HEK293T (cell line): ENCODE results near the gene NBEA.

Source experiments
- CTCF ChIA-PET: fragments of 350-600 bp; formaldehyde crosslinking; extraction: SDS; loops from one replicate; lab custom pipeline; 2021; ENCODE audit warnings: antibody characterized with exemption, inconsistent platforms; lab: Yijun Ruan, JAX
- POLR2A ChIA-PET: fragments of 350-600 bp; formaldehyde crosslinking; extraction: SDS; loops from one replicate; lab custom pipeline; 2020; ENCODE audit warnings: antibody characterized with exemption, inconsistent platforms; lab: Yijun Ruan, JAX
- DNase-seq: peaks from one replicate; pipeline ENCODE4 v3.0.0; 2012; ENCODE audit warnings: mixed read lengths; ENCODE audit errors: extremely low spot score
- ARNT ChIP-seq: fragments of 450-650 bp; IDR thresholded peaks from 2 replicates; pipeline ENCODE4 v1.6.1; 2017; ENCODE audit warnings: mild to moderate bottlenecking
- BHLHE40 ChIP-seq: fragments of 450-650 bp; IDR thresholded peaks from 2 replicates; pipeline ENCODE4 v1.6.1; 2016; ENCODE audit warnings: mild to moderate bottlenecking, moderate library complexity, borderline replicate concordance
- CTBP1 ChIP-seq: fragments of 450-650 bp; IDR thresholded peaks from 2 replicates; pipeline ENCODE4 v1.6.1; 2016; ENCODE audit warnings: borderline replicate concordance
- ELF4 ChIP-seq: fragments of 450-650 bp; IDR thresholded peaks from 2 replicates; pipeline ENCODE4 v1.6.1; 2017; ENCODE audit warnings: antibody characterized with exemption
- FOXA1 ChIP-seq: fragments of 450-650 bp; IDR thresholded peaks from 2 replicates; pipeline ENCODE4 v1.6.1; 2016; ENCODE audit warnings: mild to moderate bottlenecking
- FOXK2 ChIP-seq: fragments of 450-650 bp; IDR thresholded peaks from 2 replicates; pipeline ENCODE4 v1.6.1; 2016; ENCODE audit warnings: mild to moderate bottlenecking
- FOXM1 ChIP-seq: fragments of 450-650 bp; IDR thresholded peaks from 2 replicates; pipeline ENCODE4 v1.6.1; 2017; ENCODE audit warnings: mild to moderate bottlenecking, borderline replicate concordance
- HDGF ChIP-seq: fragments of 450-650 bp; IDR thresholded peaks from 2 replicates; pipeline ENCODE4 v1.6.1; 2017; ENCODE audit warnings: antibody characterized with exemption, borderline replicate concordance
- L3MBTL2 ChIP-seq: fragments of 450-650 bp; conservative IDR thresholded peaks from 2 replicates; pipeline ENCODE4 v1.6.1; 2016; ENCODE audit warnings: mild to moderate bottlenecking
- LEF1 ChIP-seq: fragments of 450-650 bp; IDR thresholded peaks from 2 replicates; pipeline ENCODE4 v1.6.1; 2017; ENCODE audit warnings: mild to moderate bottlenecking, borderline replicate concordance
- NFRKB ChIP-seq: fragments of 450-650 bp; IDR thresholded peaks from 2 replicates; pipeline ENCODE4 v1.6.1; 2016; ENCODE audit warnings: mild to moderate bottlenecking, moderate library complexity
- SP1 ChIP-seq: fragments of 450-650 bp; IDR thresholded peaks from 2 replicates; pipeline ENCODE4 v1.6.1; 2017
- SUZ12 ChIP-seq: fragments of 450-650 bp; IDR thresholded peaks from 2 replicates; pipeline ENCODE4 v1.6.1; 2016; ENCODE audit warnings: mild to moderate bottlenecking
- TARDBP ChIP-seq: fragments of 450-650 bp; IDR thresholded peaks from 2 replicates; pipeline ENCODE4 v1.6.1; 2016
- ZNF384 ChIP-seq: fragments of 450-650 bp; IDR thresholded peaks from 2 replicates; pipeline ENCODE4 v1.6.1; 2016
- TF ChIP-seq, protein P1 (sequence below): fragments of 450-650 bp; IDR thresholded peaks from 2 replicates; pipeline ENCODE4 v1.6.1; 2016

The NBEA gene

DNA sequence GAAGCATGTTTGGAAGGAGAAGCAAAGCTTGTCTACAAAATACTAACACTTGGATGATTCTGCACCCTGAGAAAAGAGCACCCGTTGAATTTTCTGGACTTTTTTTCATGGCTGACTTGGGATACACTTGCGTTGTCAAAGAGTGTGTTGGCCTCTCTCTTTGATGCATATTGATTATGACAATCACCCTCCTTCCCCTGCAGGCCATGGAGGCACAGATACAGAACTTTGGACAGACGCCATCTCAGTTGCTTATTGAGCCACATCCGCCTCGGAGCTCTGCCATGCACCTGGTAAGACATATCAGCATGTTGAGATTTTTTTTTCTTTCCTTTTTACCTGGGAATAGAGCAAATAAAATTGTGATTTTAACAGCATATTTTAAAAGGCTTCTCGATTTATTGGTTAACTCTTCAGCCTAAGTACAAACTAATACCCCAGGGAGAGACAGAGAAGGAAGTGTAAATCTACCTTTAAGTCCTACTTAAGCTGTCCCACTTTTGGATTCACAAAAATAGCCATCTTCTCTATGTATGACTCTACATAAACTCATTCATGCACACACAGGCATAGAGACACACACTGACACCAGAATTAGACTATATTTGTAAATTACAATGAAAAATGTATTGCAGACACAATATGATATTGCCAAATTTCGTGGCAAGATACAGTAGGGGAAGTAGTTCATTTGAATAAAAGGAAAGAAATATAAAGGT is 704.1 kb downstream of the NBEA start:
- TF ChIP-seq CTBP1 (no peak), HDGF (no peak), SUZ12 (no peak), LEF1 (no peak), L3MBTL2 (no peak), ARNT (no peak), SP1 (no peak), FOXK2 (no peak), BHLHE40 (no peak), TARDBP (no peak)
- CTCF ChIA-PET: interaction anchor here (0.9 kb wide), 1 partner anchor 15 kb away, joined by 3 read pairs; no protein-coding TSS in a partner anchor
- no peak for DNase-seq
- POLR2A ChIA-PET: no interaction called here

DNA sequence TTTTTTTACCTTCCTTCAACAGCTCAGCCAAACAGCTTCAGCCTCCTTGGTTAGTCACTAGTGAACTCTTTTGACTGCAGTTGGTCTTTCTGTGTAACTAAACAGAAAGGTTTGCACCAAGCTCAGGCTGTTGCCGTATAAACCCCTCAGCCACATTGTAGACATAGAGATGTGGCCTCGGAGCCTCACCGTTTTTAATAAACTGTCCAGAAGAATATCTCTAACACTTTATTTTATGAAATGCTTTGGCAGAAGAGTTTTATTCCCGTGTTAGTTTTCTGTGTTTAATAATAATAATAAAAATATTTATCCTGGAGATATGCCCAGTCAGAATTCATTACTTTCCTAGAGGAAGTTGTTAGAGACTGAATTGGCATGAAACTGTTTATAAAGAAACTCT is 706.1 kb downstream of the NBEA start:
- CTCF ChIA-PET: interaction anchor here (0.9 kb wide), 1 partner anchor 17 kb away, joined by 4 read pairs; no protein-coding TSS in a partner anchor
- DNase-seq: no peak
- no peak for TF ChIP-seq BHLHE40
- TF ChIP-seq CTBP1: no peak
- TF ChIP-seq NFRKB: no peak
- POLR2A ChIA-PET: no interaction called here

DNA sequence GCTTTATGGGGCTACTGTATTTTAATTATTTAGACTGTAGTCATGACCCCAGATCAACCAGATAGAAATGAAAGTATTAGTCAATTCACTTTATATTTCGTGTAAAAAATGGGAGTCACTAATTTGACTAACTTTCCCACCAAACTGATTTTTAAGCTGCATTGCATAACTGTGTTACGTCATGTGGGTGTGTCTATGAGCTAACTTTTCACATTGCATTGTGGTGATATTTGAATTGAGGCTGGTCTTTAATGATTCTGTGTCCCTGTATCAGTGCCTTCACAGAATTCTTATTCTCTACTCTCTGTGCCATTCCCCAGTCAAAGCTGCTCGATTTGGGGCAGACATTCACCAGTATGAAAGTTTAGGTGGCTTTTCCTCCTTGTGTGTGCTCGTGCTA is 707.1 kb downstream of the NBEA start:
- ChIA-PET CTCF (no interaction called here), POLR2A (no interaction called here)
- TF ChIP-seq LEF1: no peak
- TF ChIP-seq, protein P1, sequence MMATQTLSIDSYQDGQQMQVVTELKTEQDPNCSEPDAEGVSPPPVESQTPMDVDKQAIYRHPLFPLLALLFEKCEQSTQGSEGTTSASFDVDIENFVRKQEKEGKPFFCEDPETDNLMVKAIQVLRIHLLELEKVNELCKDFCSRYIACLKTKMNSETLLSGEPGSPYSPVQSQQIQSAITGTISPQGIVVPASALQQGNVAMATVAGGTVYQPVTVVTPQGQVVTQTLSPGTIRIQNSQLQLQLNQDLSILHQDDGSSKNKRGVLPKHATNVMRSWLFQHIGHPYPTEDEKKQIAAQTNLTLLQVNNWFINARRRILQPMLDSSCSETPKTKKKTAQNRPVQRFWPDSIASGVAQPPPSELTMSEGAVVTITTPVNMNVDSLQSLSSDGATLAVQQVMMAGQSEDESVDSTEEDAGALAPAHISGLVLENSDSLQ: no peak
- TF ChIP-seq FOXM1: no peak
- no peak for TF ChIP-seq FOXA1
- no peak for TF ChIP-seq NFRKB
- no peak for TF ChIP-seq SUZ12
- no peak for DNase-seq

DNA sequence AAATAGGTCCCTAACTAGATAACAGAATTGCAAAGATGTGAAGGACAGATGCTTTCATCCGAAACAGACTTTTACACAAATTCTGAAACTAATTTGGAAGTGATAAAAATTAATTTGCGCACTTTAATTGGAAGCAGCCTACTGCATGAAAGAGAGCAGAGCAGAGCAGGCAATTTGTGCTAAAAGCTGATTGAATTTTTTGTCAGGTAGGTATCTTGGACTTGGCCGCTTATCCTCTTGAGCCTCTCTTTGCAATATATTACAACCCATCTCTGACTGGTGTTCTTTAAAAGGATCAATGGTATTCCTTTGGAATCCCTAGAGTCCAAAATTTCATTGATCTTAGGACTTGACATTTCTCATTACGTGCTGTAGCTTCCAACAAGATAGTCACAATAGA is 717.7 kb downstream of the NBEA start:
- TF ChIP-seq NFRKB (no peak), ARNT (no peak), CTBP1 (no peak), L3MBTL2 (no peak), SP1 (no peak), SUZ12 (no peak), ZNF384 (no peak), FOXK2 (no peak), FOXM1 (no peak), LEF1 (no peak), TARDBP (no peak), ELF4 (no peak), BHLHE40 (no peak), FOXA1 (no peak), HDGF (no peak)
- TF ChIP-seq, protein P1: no peak
- POLR2A ChIA-PET: no interaction called here
- CTCF ChIA-PET: no interaction called here
- DNase-seq: no peak

DNA sequence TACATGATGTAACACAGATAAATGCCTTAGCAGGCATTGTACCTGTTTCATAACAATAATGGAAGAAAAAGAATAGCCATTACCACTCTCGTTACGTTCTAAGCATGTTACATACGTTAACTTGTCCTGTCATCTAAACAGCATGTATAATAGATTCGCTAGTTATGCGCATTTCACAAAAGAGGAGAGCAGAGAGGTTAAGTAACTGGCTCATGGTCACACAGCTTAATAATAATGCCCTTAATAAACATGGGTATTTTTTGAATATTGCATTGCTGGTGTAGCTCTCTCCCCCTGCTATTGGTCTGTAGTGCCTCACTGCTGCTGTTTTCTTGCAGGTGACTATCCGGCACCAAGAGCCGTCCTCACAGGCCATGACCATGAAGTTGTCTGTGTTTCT is 722.7 kb downstream of the NBEA start:
- CTCF ChIA-PET: no interaction called here
- DNase-seq: no peak
- POLR2A ChIA-PET: no interaction called here
- TF ChIP-seq FOXA1: no peak
- no peak for TF ChIP-seq L3MBTL2
- TF ChIP-seq SP1: no peak
- no peak for TF ChIP-seq BHLHE40
- TF ChIP-seq ELF4: no peak
- TF ChIP-seq ZNF384: no peak

DNA sequence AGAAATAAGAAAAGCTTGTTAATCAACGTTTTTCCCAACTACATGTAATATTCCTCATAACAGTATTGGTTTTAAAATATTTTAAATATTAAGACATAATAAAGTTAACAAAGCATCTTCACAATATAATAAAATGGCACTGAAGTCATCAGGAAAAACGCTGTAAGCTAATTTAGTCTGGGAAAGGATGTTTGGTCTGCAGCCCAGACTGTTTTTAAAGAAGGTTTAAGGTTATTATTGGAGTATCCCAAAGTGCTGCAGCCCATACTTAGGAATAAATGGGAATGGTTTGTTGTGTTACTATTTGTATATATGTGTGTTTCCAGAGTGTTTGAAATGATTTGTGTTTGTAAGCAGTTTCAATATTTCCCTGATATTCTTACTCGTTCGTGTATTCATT is 727.3 kb downstream of the NBEA start:
- TF ChIP-seq TARDBP (no peak), ARNT (no peak), FOXA1 (no peak), FOXM1 (no peak), BHLHE40 (no peak), SP1 (no peak), LEF1 (no peak), FOXK2 (no peak), ZNF384 (no peak), ELF4 (no peak), L3MBTL2 (no peak), SUZ12 (no peak), CTBP1 (no peak), HDGF (no peak), NFRKB (no peak)
- TF ChIP-seq, protein P1: no peak
- POLR2A ChIA-PET: no interaction called here
- CTCF ChIA-PET: no interaction called here
- DNase-seq: no peak

DNA sequence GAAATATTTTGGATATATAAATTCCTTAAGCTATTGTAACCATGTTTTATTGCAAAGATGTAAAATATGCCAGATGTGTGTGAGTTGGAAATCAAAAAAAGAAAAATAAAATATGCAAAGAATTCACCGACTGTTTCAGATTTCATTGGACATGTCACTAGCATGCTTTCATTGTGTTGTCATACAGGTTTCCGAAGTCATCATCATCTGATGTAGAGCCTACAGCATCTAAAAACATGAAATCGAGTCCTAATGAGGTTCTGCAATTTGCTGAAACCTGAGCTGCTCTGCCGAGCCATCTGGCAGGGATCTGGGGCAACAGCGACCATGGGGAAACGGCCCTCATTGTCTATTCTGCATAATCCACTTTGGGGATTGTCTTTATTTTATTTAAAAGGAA is 730.5 kb downstream of the NBEA start:
- TF ChIP-seq L3MBTL2 (no peak), HDGF (no peak), FOXK2 (no peak), LEF1 (no peak), FOXA1 (no peak), ARNT (no peak), ZNF384 (no peak), BHLHE40 (no peak), NFRKB (no peak), CTBP1 (no peak), ELF4 (no peak), SP1 (no peak), TARDBP (no peak), SUZ12 (no peak)
- TF ChIP-seq, protein P1: no peak
- ChIA-PET CTCF (no interaction called here), POLR2A (no interaction called here)
- DNase-seq: no peak
